HEK293 (cell line): ENCODE measurements around the gene MRTFB.

Experiments
- CTCF ChIA-PET: fragments of 350-600 bp; formaldehyde crosslinking; extraction: SDS; loops from one replicate; lab custom pipeline; 2021; ENCODE audit warnings: antibody characterized with exemption; lab: Yijun Ruan, JAX
- POLR2A ChIA-PET: fragments of 300-600 bp; formaldehyde crosslinking; extraction: SDS; loops from one replicate; lab custom pipeline; 2020; ENCODE audit warnings: antibody characterized with exemption, inconsistent platforms; lab: Yijun Ruan, JAX
- H3K27ac ChIP-seq: fragments of 200-500 bp; sonication (Bioruptor generic); 2 replicates; pipeline ENCODE4 v1.5.1; 2014; ENCODE audit warnings: low read depth, low read length, control low read depth, inconsistent platforms; ENCODE audit errors: extremely low read depth
- H3K36me3 ChIP-seq, 2 experiments: fragments of 200-500 bp in 1 of 2; sonication (Bioruptor generic) in 1 of 2; 1 replicate in 1 of 2; 2 replicates in 1 of 2; pipeline ENCODE4 v1.5.1; 2014 to 2017; ENCODE audit warnings: inconsistent platforms in 2 of 2, low read length in 2 of 2; ENCODE audit not compliant: control insufficient read depth in 2 of 2, insufficient read depth in 1 of 2
- H3K4me1 ChIP-seq: fragments of 200-500 bp; sonication (Bioruptor generic); 2 replicates; pipeline ENCODE4 v1.5.1; 2014; ENCODE audit warnings: mild to moderate bottlenecking, low read length, inconsistent platforms; ENCODE audit not compliant: control insufficient read depth, insufficient read depth
- H3K4me3 ChIP-seq: 2 replicates; pipeline ENCODE4 v1.5.1; 2011; ENCODE audit warnings: low read depth, mild to moderate bottlenecking, control low read depth, low read length, moderate library complexity
- H3K9me3 ChIP-seq: fragments of 200-500 bp; sonication (Bioruptor generic); 2 replicates; pipeline ENCODE4 v1.5.1; 2014; ENCODE audit warnings: low read depth, low read length, inconsistent platforms; ENCODE audit not compliant: control insufficient read depth, insufficient read depth
- GLIS1 ChIP-seq: fragments of 450-650 bp; formaldehyde crosslinking; IDR thresholded peaks from 2 replicates; pipeline ENCODE4 v1.5.1; 2016; ENCODE audit warnings: missing biosample characterization, missing genetic modification characterization
- RBAK ChIP-seq: fragments of 450-650 bp; formaldehyde crosslinking; IDR thresholded peaks from 2 replicates; pipeline ENCODE4 v1.5.1; 2016; ENCODE audit warnings: missing biosample characterization, missing genetic modification characterization
- SALL2 ChIP-seq: fragments of 450-650 bp; formaldehyde crosslinking; IDR thresholded peaks from 2 replicates; pipeline ENCODE4 v1.5.0; 2017; ENCODE audit warnings: missing biosample characterization, mild to moderate bottlenecking, missing genetic modification characterization, borderline replicate concordance
- SETDB1 ChIP-seq: IDR thresholded peaks from one replicate; pipeline ENCODE4 v1.6.1; 2017; ENCODE audit warnings: mild to moderate bottlenecking, low read length, moderate library complexity, mixed read lengths; ENCODE audit not compliant: insufficient read length
- YY1 ChIP-seq: fragments of 450-650 bp; formaldehyde crosslinking; IDR thresholded peaks from 2 replicates; pipeline ENCODE4 v1.5.1; 2018; ENCODE audit warnings: missing biosample characterization, missing genetic modification characterization
- ZEB2 ChIP-seq: fragments of 450-650 bp; formaldehyde crosslinking; IDR thresholded peaks from 2 replicates; pipeline ENCODE4 v1.5.1; 2016; ENCODE audit warnings: missing biosample characterization, missing genetic modification characterization
- ZNF114 ChIP-seq: fragments of 450-650 bp; formaldehyde crosslinking; IDR thresholded peaks from 2 replicates; pipeline ENCODE4 v1.5.0; 2017; ENCODE audit warnings: missing biosample characterization, missing genetic modification characterization
- ZNF132 ChIP-seq: fragments of 450-650 bp; formaldehyde crosslinking; IDR thresholded peaks from 2 replicates; pipeline ENCODE4 v1.5.1; 2017; ENCODE audit warnings: missing biosample characterization, missing genetic modification characterization, borderline replicate concordance
- ZNF146 ChIP-seq: fragments of 450-650 bp; formaldehyde crosslinking; IDR thresholded peaks from 2 replicates; pipeline ENCODE4 v1.5.1; 2016; ENCODE audit warnings: missing biosample characterization, missing genetic modification characterization
- ZNF169 ChIP-seq: fragments of 450-650 bp; formaldehyde crosslinking; IDR thresholded peaks from 2 replicates; pipeline ENCODE4 v1.5.1; 2016; ENCODE audit warnings: missing biosample characterization, missing genetic modification characterization
- ZNF221 ChIP-seq: fragments of 450-650 bp; formaldehyde crosslinking; IDR thresholded peaks from 2 replicates; pipeline ENCODE4 v1.5.1; 2017; ENCODE audit warnings: missing biosample characterization, missing genetic modification characterization, borderline replicate concordance
- ZNF248 ChIP-seq: fragments of 450-650 bp; formaldehyde crosslinking; IDR thresholded peaks from 2 replicates; pipeline ENCODE4 v1.5.1; 2017; ENCODE audit warnings: missing biosample characterization, missing genetic modification characterization
- ZNF311 ChIP-seq: fragments of 450-650 bp; formaldehyde crosslinking; IDR thresholded peaks from 2 replicates; pipeline ENCODE4 v1.5.1; 2017; ENCODE audit warnings: missing biosample characterization, missing genetic modification characterization, borderline replicate concordance
- ZNF324 ChIP-seq: fragments of 450-650 bp; formaldehyde crosslinking; IDR thresholded peaks from 2 replicates; pipeline ENCODE4 v1.5.1; 2016; ENCODE audit warnings: missing biosample characterization, missing genetic modification characterization
- ZNF449 ChIP-seq: fragments of 450-650 bp; formaldehyde crosslinking; IDR thresholded peaks from 2 replicates; pipeline ENCODE4 v1.5.1; 2017; ENCODE audit warnings: missing biosample characterization, mild to moderate bottlenecking, missing genetic modification characterization, moderate library complexity
- ZNF510 ChIP-seq: fragments of 450-650 bp; formaldehyde crosslinking; IDR thresholded peaks from 2 replicates; pipeline ENCODE4 v1.5.1; 2018; ENCODE audit warnings: mild to moderate bottlenecking, missing genetic modification characterization, missing biosample characterization; ENCODE audit not compliant: insufficient replicate concordance
- ZNF558 ChIP-seq: fragments of 450-650 bp; formaldehyde crosslinking; IDR thresholded peaks from 2 replicates; pipeline ENCODE4 v1.5.1; 2016; ENCODE audit warnings: missing biosample characterization, missing genetic modification characterization
- ZNF596 ChIP-seq: fragments of 450-650 bp; IDR thresholded peaks from 2 replicates; pipeline ENCODE4 v1.5.0; 2018; ENCODE audit warnings: missing biosample characterization, mild to moderate bottlenecking, missing genetic modification characterization, moderate library complexity
- ZNF670 ChIP-seq: fragments of 450-650 bp; formaldehyde crosslinking; IDR thresholded peaks from 2 replicates; pipeline ENCODE4 v1.5.1; 2016; ENCODE audit warnings: missing biosample characterization, missing genetic modification characterization, low read depth
- ZNF677 ChIP-seq: fragments of 450-650 bp; IDR thresholded peaks from 2 replicates; pipeline ENCODE4 v1.5.0; 2018; ENCODE audit warnings: missing biosample characterization, mild to moderate bottlenecking, missing genetic modification characterization, moderate library complexity
- ZNF707 ChIP-seq: fragments of 450-650 bp; formaldehyde crosslinking; IDR thresholded peaks from 2 replicates; pipeline ENCODE4 v1.5.1; 2016; ENCODE audit warnings: missing biosample characterization, missing genetic modification characterization
- TF ChIP-seq, protein P1 (sequence below): fragments of 450-650 bp; formaldehyde crosslinking; IDR thresholded peaks from 2 replicates; pipeline ENCODE4 v1.5.1; 2016; ENCODE audit warnings: missing biosample characterization, missing genetic modification characterization
- TF ChIP-seq, protein P2 (sequence below): fragments of 450-650 bp; formaldehyde crosslinking; IDR thresholded peaks from 2 replicates; pipeline ENCODE4 v1.5.1; 2016; ENCODE audit warnings: missing biosample characterization, missing genetic modification characterization
- TF ChIP-seq, protein P3 (sequence below): fragments of 450-650 bp; formaldehyde crosslinking; IDR thresholded peaks from 2 replicates; pipeline ENCODE4 v1.5.1; 2016; ENCODE audit warnings: missing biosample characterization, missing genetic modification characterization

The MRTFB gene

DNA sequence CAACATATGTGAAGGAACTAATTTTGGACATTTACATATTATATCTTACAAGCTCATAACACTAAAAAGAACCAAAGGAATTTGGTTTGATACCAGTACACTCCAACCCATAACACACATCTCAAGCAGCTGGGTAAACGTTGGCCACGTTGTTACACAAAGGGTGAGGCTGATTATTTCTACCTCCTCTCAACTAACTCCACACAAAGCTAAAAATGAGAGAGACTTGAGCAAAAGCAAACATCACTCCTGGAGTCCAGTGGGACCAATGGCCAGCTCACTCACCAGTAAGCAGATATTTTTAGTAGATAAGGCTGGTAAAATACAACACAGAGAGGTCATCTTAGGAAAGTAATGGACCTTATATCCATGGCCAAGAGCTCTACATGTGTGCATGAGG, 207.6 kb downstream of the MRTFB start (continued):
- no peak for TF ChIP-seq ZNF248 (tag by site-specific recombination)
- no peak for TF ChIP-seq ZNF324 (tag by site-specific recombination)
- no peak for TF ChIP-seq ZNF510 (tag by site-specific recombination)
- TF ChIP-seq ZNF558 (tag by site-specific recombination) = no peak
- TF ChIP-seq ZNF221 (tag by site-specific recombination) = no peak
- no peak for TF ChIP-seq GLIS1 (tag by site-specific recombination)
- TF ChIP-seq, protein P1, sequence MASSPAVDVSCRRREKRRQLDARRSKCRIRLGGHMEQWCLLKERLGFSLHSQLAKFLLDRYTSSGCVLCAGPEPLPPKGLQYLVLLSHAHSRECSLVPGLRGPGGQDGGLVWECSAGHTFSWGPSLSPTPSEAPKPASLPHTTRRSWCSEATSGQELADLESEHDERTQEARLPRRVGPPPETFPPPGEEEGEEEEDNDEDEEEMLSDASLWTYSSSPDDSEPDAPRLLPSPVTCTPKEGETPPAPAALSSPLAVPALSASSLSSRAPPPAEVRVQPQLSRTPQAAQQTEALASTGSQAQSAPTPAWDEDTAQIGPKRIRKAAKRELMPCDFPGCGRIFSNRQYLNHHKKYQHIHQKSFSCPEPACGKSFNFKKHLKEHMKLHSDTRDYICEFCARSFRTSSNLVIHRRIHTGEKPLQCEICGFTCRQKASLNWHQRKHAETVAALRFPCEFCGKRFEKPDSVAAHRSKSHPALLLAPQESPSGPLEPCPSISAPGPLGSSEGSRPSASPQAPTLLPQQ (tag by site-specific recombination) = no peak

DNA sequence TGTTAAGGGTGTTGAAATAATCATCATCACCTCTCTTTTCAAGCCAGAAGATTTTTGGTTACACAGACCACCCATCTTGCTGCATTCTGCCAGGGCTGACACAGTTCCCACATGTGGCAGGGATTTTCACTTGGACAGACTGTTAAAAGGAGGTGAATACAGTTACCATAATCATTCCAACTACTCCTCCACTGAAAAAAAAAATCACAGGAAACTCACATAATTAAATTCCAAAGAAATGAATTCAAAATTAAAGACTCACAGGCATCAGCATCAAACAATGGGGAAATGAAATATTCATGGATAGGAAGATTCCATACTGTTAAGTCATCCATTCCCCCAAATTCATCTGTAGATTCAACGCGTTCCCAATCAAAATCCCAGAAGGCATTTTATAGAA, 209.4 kb downstream of the MRTFB start:
- Histone ChIP-seq H3K4me3 (no peak overlapping the region), H3K4me1 (no peaks in the 10 kb centered on the region; the same call in 1 of the 2 replicates), H3K9me3 (no peaks in the 10 kb centered on the region), H3K27ac (no peak overlapping the region), H3K36me3 (no peaks in the 10 kb centered on the region)
- TF ChIP-seq ZEB2 (tag by site-specific recombination) (no peak), SETDB1 (no peak), ZNF449 (tag by site-specific recombination) (no peak), RBAK (tag by site-specific recombination) (no peak), ZNF670 (no peak), ZNF146 (no peak)
- TF ChIP-seq, protein P2, sequence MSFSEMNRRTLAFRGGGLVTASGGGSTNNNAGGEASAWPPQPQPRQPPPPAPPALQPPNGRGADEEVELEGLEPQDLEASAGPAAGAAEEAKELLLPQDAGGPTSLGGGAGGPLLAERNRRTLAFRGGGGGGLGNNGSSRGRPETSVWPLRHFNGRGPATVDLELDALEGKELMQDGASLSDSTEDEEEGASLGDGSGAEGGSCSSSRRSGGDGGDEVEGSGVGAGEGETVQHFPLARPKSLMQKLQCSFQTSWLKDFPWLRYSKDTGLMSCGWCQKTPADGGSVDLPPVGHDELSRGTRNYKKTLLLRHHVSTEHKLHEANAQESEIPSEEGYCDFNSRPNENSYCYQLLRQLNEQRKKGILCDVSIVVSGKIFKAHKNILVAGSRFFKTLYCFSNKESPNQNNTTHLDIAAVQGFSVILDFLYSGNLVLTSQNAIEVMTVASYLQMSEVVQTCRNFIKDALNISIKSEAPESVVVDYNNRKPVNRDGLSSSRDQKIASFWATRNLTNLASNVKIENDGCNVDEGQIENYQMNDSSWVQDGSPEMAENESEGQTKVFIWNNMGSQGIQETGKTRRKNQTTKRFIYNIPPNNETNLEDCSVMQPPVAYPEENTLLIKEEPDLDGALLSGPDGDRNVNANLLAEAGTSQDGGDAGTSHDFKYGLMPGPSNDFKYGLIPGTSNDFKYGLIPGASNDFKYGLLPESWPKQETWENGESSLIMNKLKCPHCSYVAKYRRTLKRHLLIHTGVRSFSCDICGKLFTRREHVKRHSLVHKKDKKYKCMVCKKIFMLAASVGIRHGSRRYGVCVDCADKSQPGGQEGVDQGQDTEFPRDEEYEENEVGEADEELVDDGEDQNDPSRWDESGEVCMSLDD = no peak
- POLR2A ChIA-PET = no interaction called here
- CTCF ChIA-PET = interaction anchor here (0.7 kb wide), 1 partner anchor 185 kb away, joined by 3 read pairs; no protein-coding TSS in a partner anchor

DNA sequence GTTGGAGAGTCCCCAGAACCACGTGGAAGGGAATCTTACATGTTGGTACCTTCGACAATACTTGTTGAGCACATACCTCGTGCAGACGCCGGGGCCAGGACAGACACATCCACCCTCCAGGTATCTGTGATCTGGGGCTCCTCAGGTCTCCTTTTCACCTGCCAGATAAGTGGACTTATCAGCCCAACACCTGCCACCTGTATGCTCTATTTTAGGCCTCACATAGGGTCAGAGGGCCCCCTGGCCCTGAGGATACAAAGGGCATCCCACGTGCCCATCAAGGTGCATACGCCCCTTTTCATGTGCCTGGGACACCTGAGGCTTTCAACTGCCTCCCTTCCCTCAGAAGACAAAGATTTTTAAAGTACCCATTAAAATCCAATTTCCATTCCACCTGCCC, 212.7 kb downstream of the MRTFB start:
- no peak overlapping the region for H3K4me3 ChIP-seq
- H3K27ac ChIP-seq = no peak overlapping the region
- H3K9me3 ChIP-seq = no peaks in the 10 kb centered on the region
- POLR2A ChIA-PET = no interaction called here
- no peak for TF ChIP-seq ZNF146
- no peak for TF ChIP-seq ZNF311
- no peak for TF ChIP-seq ZNF596 (tag by site-specific recombination)
- no peak for TF ChIP-seq SALL2 (tag by site-specific recombination)
- no peak for TF ChIP-seq ZNF677 (tag by site-specific recombination)
- no peak for TF ChIP-seq ZNF114 (tag by site-specific recombination)
- TF ChIP-seq YY1 (tag by site-specific recombination) = no peak
- TF ChIP-seq, protein P2 = no peak
- TF ChIP-seq ZNF169 (tag by site-specific recombination) = no peak
- TF ChIP-seq ZNF132 (tag by site-specific recombination) = no peak
- no peak for TF ChIP-seq ZNF707
- TF ChIP-seq, protein P3, sequence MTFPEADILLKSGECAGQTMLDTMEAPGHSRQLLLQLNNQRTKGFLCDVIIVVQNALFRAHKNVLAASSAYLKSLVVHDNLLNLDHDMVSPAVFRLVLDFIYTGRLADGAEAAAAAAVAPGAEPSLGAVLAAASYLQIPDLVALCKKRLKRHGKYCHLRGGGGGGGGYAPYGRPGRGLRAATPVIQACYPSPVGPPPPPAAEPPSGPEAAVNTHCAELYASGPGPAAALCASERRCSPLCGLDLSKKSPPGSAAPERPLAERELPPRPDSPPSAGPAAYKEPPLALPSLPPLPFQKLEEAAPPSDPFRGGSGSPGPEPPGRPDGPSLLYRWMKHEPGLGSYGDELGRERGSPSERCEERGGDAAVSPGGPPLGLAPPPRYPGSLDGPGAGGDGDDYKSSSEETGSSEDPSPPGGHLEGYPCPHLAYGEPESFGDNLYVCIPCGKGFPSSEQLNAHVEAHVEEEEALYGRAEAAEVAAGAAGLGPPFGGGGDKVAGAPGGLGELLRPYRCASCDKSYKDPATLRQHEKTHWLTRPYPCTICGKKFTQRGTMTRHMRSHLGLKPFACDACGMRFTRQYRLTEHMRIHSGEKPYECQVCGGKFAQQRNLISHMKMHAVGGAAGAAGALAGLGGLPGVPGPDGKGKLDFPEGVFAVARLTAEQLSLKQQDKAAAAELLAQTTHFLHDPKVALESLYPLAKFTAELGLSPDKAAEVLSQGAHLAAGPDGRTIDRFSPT (tag by site-specific recombination) = no peak
- TF ChIP-seq, all 188 proteins: peak for 0
- Histone ChIP-seq H3K4me1 (no peaks in the 10 kb centered on the region; the same call in 1 of the 2 replicates), H3K36me3 (no peaks in the 10 kb centered on the region)
- CTCF ChIA-PET = interaction anchor here (0.7 kb wide), 1 partner anchor 358 kb away, joined by 3 read pairs; no protein-coding TSS in a partner anchor
